HG03342 (cell line): ENCODE measurements around the gene ZSCAN30.
"Not testable (repeated sequence)": the region's sequence is repeated elsewhere in the genome, so short reads cannot be mapped to it uniquely, and the experiment has no call there.

Experiments used
- ATAC-seq: cut with Tn5 transposase; IDR thresholded peaks from one replicate; pipeline ENCODE4 v1.9.1; 2021; ENCODE audit warnings: mild to moderate bottlenecking, moderate library complexity; ENCODE audit not compliant: unreplicated experiment

The ZSCAN30 gene

GRCh38 chr18:35239314-35239713 lies 50.7 kb downstream of the ZSCAN30 start:
- ATAC-seq = no peak

GRCh38 chr18:35236571-35237363 lies 53.3 kb downstream of the ZSCAN30 start:
- ATAC-seq = no peak

DNA sequence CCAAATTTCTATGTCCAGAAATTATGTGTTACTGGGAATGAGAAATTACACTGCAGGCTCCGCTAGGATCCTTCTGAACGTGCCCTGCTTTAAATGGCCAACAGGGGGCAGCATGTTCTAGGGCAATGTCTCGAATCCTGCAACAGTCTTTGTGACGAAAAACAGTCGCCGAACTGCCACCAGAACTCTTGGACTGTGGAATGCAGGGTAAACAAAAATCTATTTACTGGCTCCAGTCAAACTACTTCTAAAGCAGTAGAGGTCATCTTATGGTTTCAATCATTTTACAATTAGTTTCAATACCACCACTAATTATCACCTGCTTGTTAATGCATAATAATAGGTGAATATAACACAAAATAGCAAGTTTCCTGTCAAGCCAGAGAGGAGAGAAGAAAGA lies 59.0 kb downstream of the ZSCAN30 start:
- ATAC-seq = peak; percentile 83

- no peak for ATAC-seq
Observed at GRCh38 chr18:35227254-35227653, 62.8 kb downstream of the ZSCAN30 start.

DNA sequence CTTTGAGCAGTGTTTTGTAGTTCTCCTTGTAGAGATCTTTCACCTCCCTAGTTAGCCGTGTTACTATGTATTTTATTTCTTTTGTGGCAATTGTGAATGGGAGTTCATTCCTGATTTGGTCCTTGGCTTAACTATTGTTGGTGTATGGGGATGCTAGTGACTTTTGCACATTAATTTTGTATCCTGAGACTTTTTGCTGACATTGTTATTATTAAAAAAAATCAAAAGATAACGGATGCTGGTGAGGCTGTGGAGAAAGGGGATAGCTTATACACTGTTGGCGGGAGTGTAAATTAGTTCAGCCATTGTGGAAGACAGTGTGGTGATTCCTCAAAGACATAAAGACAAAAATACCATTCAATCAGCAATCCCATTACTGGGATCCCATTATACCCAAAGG lies 66.2 kb downstream of the ZSCAN30 start:
- ATAC-seq = no peak

DNA sequence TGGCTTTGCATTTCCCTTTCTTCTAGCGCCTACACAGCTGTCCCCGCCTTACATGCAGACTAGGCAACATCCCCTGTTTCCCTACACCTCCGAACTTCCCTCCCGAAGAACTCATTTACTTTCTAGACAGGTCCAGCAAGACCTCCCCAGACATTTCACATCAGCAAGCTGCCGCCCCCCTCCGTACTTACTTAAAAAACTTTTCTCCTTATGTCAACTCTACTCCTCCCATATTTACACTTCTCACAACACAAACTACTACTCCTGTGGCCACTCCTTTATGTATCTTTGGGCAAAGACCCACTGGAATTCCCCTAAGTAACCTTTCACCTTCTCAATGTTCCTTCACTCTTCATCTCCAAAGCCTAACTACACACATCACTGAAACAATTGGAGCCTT lies 69.6 kb downstream of the ZSCAN30 start:
- ATAC-seq = no peak

DNA sequence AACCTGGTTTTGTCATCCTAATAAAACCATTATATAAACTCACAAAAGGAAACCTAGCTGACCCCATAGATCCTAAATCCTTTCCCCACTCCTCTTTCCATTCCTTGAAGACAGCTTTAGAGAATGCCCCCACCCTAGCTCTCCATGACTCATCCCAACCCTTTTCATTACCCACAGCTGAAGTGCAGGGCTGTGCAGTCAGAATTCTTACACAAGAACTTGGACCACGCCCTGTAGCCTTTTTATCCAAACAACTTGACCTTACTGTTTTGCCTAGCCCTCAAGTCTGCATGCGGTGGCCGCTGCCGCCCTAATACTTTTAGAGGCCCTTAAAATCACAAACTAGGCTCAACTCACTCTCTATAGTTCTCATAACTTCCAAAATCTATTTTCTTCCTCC lies 70.7 kb downstream of the ZSCAN30 start:
- not testable (repeated sequence) for ATAC-seq

- not testable (repeated sequence) for ATAC-seq
Observed at GRCh38 chr18:35216611-35217010, 73.4 kb downstream of the ZSCAN30 start.

- no peak for ATAC-seq
Observed at GRCh38 chr18:35215026-35215425, 75.0 kb downstream of the ZSCAN30 start.

GRCh38 chr18:35205746-35206458 lies 84.1 kb downstream of the ZSCAN30 start:
- ATAC-seq = not testable (repeated sequence)

- ATAC-seq = no peak
Observed at GRCh38 chr18:35205199-35205712, 84.8 kb downstream of the ZSCAN30 start.

- ATAC-seq = no peak
Observed at GRCh38 chr18:35203067-35203466, 87.0 kb downstream of the ZSCAN30 start.

DNA sequence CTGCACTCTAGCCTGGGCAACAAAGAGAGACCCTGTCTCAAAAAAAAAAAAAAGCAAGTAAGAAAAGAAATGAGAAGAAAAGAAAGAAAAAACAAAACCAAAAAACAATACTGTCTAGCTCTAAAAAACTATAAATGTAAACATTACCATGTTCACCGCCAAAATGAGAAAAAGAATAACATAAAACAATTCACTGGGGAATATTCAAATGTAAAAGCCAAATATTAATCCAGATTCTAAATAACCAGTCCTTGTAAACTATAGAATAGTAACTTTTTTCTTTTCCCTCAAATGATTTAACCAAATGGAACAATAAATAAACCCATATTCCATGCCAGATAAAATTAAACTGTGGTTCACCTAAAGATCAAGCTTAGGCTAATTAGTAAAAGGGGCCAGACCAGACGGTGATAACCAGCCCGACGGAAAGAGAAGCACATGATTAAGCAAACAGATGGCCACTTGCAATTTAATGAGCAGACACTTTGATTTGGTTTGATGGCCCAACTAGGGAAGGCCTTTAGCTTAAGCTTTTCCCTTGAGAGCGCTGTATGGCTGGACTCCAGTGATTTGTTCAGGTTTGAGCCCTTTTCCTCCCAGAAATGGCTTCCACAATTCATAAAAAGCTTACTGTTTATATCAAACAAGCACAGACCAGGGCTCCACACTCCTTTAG lies 88.6 kb downstream of the ZSCAN30 start:
- ATAC-seq = no peak
